OCI-M2 (cell line): ENCODE measurements around the gene RBP2.

ENCODE experiments used
- DNase-seq: peaks from one replicate; lab custom pipeline; 2025; ENCODE audit not compliant: unreplicated experiment; lab: John Stamatoyannopoulos, UW

Gene RBP2

GRCh38 chr3:139481116-139481515 is 4.8 kb upstream of the RBP2 start:
- no peak for DNase-seq

- no peak for DNase-seq
Observed at GRCh38 chr3:139480585-139480984, 4.3 kb upstream of the RBP2 start.

DNA sequence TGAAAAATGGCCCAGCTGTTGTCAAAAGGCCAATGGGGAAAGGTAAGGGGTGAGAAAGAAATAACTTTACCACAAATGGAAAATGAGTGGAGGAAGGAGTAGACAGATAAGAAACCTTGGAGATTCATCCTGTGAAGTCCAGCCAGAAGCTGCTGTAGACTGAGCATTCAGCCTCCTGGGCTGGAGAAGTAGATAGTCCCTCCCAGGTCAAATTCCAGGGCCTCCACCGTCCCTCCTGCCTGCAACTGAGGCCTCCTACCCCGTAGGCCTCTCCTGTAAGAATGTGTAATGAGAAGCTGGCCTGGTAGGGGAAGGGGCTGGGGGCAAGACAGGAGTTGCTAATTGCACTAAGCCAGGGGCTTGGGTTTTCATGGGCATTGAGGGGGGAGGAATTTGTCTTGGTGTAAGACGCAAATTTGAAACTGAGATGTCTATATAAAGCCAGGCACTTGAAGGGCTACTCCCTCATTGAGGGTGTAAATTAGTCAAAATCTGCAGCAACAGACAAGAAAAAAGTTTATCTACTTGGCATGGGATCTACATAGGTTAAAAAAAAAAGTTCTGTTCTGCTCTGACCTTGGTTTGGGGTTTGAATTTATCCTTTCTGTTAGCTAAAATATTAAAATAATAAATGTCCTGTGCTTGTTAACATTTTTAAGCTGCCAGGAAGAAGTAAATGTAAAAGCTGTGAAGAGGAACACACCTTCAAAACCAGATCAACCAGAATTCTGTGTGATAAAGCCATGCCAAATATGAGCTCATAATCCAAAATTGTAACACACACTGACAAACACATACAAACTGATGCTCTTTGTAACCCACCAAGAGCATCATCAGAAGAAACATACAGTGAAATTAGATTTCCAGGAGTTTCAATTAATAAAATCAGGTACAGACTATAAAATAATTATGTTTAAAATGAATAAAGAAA is 1.7 kb upstream of the RBP2 start:
- DNase-seq = no peak

DNA sequence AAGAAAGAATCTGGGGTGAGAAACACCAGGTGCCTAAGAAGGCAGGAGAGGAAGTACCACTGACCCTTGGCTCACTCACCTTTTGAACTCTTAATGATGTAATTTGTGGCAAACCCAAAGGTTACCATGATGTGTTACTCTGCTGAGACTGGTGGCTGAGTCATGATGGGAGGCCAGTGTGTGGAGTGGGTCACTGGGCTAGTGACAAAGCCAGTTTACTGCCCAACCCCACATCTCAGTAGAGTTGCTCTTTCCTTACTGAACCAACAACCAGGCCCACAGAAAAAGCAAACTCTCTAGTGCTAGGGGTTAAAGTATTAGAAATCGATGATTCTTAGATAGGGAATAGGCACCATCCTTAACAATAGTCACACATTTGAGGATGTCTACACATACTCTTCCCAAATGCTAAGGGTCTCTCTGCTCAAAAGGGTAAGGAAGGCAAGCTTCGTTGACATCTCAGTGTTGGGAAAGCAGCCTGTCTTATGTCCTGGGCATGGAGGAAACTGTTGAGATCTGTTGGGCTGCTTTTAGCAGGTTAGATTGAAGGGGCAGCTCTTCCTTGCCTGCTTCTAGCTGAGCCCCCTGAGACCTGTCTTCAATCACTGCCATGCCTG is 3.1 kb downstream of the RBP2 start:
- DNase-seq = no peak

- DNase-seq = no peak
Observed at GRCh38 chr3:139472380-139473010, 3.8 kb downstream of the RBP2 start.

DNA sequence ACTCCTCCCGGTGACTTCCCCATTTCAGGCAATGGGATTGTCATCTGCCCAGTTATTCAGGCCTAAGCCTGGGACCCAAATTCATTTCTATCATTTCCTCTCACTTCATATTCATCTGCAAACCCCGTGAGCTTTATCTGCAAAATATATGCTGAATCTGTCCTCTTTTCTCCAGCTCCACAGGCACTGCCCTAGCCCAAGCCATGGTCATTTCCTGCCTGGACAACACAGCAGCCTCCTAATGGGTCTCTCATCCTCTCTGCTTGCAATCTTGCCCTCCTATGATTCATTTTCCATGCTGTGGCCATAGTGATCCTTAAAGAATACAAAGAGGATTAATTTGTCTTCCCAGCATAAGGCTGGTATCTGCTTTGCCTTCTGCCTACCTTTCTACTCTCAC is 6.1 kb downstream of the RBP2 start:
- no peak for DNase-seq

DNA sequence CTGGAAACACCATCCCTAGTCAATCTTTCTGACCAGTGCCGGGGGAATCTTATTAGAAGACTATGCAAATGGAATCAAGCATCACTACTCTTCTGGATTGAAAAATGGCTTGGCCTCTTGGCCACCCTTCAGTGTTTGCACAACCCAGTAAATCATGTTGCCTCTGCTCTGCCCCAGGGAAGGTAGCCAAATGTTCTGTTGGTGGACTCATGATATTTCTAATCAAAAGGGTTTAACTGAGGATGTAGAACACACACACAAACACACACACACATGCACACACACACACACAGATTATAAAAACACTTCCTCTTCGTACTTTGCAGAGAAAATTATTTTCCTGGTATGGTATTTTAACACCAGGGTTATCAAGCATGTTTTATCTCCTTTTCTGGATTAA is 7.9 kb downstream of the RBP2 start:
- no peak for DNase-seq

DNA sequence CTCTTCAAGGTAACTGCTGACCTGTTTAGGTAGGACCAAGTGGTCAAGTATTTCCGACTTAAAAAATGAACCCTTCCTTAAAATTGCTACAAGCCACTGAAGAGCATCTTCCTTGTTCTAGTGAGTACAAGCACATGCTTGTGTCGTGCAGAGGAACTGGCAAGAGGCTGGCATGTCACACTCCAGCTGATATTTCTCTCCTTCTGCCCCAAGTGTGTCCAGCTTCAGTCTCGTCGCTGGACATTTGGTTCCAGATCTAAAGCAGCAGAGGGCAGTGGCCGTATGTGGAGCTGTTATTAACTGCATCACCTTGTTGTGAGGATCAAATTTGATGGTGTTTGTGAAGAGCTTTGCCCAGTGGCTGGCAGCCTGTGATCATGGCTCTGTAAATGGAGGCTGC is 10.0 kb downstream of the RBP2 start:
- no peak for DNase-seq

DNA sequence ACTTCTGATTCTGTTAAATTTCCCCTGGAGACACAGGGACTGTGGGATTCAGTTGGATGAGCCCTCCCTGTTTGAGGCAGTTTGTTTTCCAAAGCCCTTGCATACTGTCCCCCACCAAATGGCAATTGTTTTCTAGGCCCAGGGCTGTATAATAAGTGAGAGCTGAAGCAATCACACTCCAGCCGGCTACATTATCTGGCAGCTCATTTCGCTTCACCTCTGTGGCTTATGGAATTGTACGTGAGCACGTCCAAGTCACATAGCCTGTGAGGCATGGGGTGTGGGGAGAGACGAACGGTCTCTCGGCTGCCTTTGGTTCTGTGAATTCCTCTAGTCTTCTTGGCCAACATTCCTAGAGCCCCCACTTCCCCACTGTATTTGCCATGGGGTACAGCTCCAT is 10.7 kb downstream of the RBP2 start:
- DNase-seq = no peak

GRCh38 chr3:139463466-139463865 is 12.8 kb downstream of the RBP2 start:
- no peak for DNase-seq

DNA sequence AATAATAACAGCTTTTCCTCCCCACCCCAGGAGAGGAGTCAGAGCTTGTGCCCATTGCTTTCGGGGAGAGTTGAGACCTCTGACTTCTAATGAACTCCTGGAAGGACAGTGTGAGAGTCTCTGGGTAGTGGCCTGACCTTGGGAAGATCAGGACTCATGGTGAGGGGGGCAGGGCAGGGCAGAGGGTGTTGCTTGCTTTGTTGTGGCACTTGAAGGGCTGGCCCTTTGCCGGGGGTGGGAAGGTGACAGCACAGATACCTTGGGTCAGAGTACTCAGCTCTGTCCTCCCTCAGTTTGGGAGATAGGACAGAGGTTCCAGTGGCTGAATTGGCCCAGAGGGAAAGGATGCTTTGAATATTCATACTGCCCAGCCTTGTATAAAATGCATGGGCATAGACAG is 15.8 kb downstream of the RBP2 start:
- no peak for DNase-seq

GRCh38 chr3:139460076-139460475 is 16.2 kb downstream of the RBP2 start:
- DNase-seq = no peak

DNA sequence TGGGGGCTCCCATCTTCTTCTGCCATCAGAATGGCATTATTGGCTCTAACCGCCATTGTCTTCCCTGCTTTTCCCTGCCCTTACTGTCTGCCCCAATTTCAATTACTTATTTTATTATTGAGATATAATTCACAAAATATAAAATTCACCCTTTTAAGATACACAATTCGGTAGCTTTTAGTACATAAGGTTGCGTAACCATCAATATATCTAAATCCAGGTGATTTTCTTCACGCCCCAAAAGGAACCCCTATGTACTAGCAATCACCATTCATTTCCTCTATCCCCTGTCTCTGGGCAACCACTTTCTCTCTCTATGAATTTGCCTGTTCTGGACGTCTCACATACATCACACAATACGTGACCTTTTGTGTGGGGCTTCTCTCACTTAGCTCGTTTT is 18.0 kb downstream of the RBP2 start:
- no peak for DNase-seq

DNA sequence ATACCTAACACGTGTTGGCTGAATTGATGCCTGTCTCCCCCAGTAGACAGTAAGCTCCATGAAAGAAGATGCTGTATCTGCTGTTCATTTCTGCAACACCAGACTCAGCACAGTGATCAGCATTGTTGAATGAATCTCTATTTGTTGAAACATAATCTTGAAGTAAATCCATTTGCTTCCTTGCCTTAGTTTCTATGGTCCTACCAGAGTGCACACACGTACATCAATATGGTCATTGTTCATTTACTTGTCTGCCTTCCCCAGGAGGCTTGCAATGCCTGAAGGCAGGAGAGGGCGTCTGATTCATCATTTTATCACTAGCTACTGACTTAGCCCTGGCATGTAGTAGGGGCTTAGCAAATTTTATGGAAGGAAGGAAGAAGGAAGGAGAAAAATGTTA is 19.2 kb downstream of the RBP2 start:
- no peak for DNase-seq

- DNase-seq = no peak
Observed at GRCh38 chr3:139456386-139456785, 19.9 kb downstream of the RBP2 start.

GRCh38 chr3:139455855-139456254 is 20.5 kb downstream of the RBP2 start:
- no peak for DNase-seq

GRCh38 chr3:139455206-139455605 is 21.1 kb downstream of the RBP2 start:
- no peak for DNase-seq

DNA sequence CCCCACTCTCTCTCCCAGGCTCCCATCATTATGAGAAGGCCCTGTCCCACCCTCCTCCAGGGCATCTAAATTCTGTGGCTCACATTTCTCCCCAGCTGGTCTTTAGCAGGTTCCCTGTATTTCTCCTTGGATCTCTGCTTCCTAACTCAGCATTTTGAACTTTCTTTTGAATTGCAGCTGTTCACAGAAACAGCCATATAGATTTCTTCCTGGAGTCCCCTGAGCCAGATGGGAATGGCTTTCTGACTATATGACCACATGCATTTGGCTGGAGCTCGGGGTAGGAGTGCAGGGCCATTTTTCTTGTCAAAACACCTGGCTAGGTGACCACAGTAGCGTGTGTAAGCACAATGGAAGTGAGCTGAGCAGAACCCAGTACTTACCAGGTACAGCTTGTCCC is 22.0 kb downstream of the RBP2 start:
- DNase-seq = no peak

DNA sequence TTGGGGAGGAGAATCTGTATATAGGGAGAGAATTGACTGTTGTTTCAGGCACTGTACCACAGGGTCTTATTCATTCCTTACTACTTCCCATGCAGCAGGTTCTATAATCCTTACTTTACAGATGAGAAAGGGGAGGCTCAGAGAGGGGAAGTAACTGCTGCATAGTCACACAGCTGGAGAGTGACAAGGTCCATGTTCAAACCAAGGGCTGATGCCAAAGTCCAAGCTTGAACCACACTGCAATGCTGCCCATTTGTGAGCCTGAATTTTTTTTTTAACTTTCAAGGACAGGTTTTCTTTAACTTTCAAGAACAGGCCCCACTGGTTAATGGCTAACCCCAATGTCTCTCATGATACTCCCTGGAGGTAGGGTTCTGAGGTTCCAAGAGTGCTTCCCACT is 26.2 kb downstream of the RBP2 start:
- DNase-seq = no peak

GRCh38 chr3:139449566-139449965 is 26.8 kb downstream of the RBP2 start:
- no peak for DNase-seq

- DNase-seq = no peak
Observed at GRCh38 chr3:139448104-139448503, 28.2 kb downstream of the RBP2 start.

DNA sequence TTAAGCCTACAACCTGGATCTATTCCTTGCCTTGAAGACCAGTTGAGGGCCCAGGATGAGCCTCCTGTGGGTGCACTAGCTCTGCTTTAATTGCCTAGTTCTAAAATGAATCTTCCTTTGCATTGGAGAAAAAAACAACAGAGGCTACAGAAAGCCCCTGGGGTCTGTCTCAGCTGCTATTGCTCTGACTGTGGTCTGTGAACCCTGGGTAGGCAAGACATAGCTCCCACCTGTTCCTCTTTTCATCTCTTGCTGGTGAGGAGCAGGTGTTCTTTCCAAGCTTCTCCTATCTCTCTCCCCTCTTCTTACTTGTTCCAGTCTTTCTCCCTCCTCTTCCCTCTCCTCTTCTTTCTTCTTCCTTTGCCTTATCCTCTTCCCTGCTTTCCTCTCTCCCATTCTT is 28.8 kb downstream of the RBP2 start:
- no peak for DNase-seq
